AG10803 (cell line): ENCODE results near the gene PPFIA4.

Experiments used
- DNase-seq: peaks from one replicate; pipeline ENCODE4 v3.0.0; 2010; ENCODE audit warnings: low read depth
- H3K4me3 ChIP-seq: 2 replicates; pipeline ENCODE4 v1.5.1; 2011; ENCODE audit warnings: mild to moderate bottlenecking, low read length, control low read depth
- TF ChIP-seq, protein P1 (sequence below): conservative IDR thresholded peaks from 2 replicates; pipeline ENCODE4 v1.5.1; 2011; ENCODE audit warnings: mild to moderate bottlenecking, low read length, control low read depth, inconsistent platforms

PPFIA4 gene

DNA sequence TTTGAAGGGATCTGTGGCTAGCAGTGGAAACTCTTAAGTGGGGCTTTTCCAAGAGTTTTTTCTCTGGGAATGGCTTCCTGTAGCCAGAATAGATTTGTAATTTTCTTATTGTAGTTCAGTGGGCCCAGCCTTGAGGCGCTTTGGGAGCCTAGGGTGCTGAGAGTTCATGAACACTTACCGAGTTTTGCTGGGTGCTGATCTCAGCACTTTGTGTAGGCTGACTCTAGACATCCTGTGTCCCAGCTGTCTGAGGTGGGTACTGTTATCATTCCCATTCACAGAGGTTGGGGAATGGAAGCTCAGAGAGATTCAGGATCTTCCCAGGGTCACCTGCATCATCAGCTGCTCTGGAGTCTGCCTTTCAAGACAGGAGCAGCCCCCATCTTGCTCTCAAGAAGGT is 7.0 kb downstream of the PPFIA4 start:
- H3K4me3 ChIP-seq, result no peak overlapping the region
- DNase-seq, result no peak
- TF ChIP-seq, protein P1, sequence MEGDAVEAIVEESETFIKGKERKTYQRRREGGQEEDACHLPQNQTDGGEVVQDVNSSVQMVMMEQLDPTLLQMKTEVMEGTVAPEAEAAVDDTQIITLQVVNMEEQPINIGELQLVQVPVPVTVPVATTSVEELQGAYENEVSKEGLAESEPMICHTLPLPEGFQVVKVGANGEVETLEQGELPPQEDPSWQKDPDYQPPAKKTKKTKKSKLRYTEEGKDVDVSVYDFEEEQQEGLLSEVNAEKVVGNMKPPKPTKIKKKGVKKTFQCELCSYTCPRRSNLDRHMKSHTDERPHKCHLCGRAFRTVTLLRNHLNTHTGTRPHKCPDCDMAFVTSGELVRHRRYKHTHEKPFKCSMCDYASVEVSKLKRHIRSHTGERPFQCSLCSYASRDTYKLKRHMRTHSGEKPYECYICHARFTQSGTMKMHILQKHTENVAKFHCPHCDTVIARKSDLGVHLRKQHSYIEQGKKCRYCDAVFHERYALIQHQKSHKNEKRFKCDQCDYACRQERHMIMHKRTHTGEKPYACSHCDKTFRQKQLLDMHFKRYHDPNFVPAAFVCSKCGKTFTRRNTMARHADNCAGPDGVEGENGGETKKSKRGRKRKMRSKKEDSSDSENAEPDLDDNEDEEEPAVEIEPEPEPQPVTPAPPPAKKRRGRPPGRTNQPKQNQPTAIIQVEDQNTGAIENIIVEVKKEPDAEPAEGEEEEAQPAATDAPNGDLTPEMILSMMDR, result no peak

DNA sequence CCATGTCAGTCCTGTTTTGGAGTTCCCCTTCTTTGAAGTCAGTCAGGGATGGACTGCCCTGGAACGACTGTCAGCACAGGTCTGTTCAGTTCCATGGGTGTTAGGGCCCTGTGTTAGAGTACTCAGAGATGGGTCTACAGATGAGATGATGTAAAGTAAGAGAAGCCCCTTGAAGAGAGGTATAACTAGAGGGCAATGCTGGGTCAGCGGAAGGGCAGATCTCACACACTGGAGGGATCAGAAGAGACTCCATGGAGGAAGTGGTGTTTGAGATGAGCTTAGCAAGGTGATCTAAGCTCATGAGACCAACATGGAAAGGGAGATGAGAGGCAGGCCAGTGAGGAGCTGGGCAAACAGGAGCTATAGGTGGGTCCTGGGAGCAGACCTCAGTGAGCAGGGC is 7.6 kb downstream of the PPFIA4 start:
- no peak overlapping the region for H3K4me3 ChIP-seq
- no peak for DNase-seq
- TF ChIP-seq, protein P1, result no peak

DNA sequence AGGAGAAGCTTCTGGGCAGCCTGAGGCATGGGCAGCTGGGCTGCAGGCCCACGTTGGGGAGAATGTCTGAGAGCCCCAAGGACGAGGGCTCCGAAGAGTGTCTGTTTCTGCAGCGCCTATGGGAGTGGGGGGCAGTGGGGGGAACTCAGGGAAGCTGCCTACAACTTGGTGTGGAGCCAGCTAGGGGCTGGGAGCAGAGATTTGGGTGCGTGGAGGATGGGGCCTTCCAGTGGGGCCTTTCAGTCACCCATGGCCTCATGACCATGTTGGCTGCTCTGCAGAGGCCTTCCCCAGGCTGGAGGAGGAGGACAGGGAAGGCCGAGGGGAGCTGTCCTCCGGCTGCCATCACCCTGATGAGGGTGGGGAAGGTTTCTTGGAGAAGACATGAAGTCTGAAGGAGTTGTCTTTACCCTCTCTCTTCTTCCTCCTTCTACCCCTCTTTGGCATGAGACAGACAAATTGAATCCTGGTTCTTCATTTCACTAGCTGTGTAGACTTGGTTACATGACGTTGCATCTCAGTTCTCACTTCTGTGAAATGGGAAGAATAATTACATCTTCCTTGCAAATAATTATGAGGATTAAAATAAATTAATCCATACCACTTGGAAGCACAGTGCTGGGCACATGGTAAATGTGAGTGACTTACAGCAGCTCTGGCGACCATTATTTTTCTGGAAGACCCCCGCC is 8.3 kb downstream of the PPFIA4 start:
- TF ChIP-seq, protein P1, result no peak
- no peak overlapping the region for H3K4me3 ChIP-seq
- no peak for DNase-seq

DNA sequence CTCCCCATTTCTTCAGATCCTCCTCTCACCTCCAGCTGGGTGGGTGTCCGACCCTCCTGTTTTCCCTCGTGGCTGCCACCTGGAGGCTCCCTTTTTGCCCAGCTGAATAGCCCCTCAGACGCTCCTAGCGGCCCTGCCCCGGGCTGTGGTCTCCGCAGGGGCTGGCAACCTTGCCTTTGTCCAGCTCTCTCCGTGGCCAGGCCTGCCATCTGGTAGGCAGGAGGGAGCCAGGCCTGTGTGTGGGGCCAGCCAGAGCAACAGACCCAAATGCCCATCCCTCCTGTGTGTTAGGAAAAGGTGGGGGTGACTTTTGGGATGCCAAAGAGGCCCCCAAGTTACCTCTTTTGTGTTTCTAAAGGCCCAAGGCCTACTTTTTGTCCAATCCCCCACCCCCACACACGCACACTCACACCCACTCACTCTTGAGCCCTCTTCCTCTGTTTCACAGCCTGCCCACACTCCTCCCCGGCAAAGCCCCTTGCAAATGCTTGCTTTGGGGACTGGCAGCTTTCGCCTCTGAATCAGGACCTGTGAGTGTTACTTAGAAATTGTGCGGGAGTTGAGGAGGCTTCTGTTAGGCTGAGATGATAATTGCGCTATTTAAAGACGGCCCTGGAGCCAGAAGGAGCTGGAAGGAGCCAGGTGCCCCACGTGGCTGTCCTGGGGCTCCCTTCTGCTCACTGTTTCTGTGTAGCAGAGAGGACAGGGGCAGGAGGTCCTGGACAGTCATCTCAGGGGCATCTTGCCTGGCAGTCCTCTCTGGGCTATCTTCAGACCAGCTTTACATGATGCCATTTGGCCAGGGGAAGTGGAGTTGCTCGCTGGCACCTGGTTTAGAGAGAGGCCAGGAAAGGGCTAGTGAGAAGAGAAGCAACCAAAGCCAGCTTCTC is 9.1 kb downstream of the PPFIA4 start:
- TF ChIP-seq, protein P1, result no peak
- no peak for DNase-seq
- no peak overlapping the region for H3K4me3 ChIP-seq

DNA sequence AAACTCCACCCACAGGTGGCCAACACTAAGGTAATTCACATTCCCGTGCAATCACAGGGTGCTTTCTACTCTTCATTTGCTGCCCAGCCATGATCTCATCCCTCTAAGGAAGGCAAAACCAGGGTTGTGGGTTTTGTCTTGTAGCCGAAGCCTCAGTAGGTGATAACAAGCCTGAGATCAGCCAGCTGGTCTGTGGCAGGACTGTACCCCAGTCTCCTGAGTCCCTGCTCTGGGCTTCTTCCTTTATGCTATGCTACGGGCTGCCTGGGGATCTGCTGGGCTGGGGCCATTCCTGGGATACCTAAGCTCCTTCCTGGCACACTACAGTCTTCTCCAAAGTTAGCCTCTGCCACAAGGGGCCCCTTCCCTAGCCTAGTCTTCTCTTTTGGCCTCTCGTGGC is 9.8 kb downstream of the PPFIA4 start:
- no peak overlapping the region for H3K4me3 ChIP-seq
- TF ChIP-seq, protein P1, result 0 out of 2 replicates have a peak, but pooled peaks have one; percentile 3
- DNase-seq, result peak; percentile 20

DNA sequence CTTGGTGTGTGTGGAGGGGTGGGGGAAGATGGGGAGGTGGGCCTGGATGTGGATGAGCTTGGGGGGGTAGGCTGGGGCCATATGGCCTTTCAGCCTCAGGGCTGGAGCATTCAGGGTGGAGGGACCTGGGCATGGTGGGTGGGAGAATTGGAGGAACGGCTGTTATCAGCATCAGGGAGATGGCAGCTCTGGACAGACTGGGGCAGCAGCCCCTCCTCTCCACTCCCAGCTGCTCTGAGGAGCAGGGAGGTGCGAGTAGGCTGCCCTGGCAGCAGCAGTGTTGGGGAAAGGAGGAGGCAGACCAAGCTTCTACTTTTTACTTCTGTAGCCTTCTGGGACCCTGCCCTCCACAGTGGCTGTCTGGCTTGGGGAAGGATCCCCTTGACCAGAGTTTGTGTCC is 10.2 kb downstream of the PPFIA4 start:
- TF ChIP-seq, protein P1, result no peak

More for the DNA sequence above, 10.2 kb downstream of the PPFIA4 start:
- no peak for DNase-seq
- H3K4me3 ChIP-seq, result no peak overlapping the region
